ENCODE results near the gene IL5.
A peak's percentile ranks its signal among the peaks of the same experiment; 100 is the strongest.
"Not testable (repeated sequence)": the region's sequence is repeated elsewhere in the genome, so short reads cannot be mapped to it uniquely, and the experiment has no call there.

IL5 gene

DNA sequence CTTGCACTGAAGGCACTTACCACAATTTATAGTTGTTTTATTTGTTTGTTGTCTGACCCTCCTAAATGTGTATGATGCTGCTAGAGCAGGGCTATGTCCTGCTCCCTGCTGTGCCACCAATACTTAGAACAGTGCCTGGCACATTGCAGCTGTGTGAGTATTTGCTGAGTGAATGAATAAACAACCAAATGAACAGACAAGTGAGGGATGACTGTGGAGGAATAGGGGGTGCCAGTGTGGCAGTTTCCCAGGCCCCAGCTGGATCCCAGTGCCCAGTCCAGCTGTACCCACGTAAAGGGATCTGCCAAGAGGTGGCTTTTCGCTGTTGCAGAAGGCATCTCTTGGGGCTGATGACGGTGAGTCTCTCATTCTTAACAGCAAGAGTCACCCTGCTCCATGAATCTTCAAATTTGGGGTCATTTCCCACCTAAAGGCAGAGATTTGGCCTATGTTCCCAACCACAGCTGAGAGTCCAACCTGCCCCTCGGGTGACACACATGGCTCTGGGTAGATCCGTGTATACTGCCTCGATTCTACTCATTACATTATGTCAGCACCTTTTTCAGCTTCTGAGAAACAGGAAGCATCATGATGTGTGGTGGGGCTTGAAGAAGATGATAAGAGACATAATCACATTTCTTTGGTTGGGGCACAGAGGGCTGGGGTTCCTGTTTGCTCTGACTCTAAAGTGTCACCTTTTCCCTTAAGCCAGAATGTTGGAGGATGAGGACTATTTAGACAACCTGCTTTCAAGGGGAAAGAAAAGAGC, 14.3 kb downstream of the IL5 start:
- DNase-seq = no peak

DNA sequence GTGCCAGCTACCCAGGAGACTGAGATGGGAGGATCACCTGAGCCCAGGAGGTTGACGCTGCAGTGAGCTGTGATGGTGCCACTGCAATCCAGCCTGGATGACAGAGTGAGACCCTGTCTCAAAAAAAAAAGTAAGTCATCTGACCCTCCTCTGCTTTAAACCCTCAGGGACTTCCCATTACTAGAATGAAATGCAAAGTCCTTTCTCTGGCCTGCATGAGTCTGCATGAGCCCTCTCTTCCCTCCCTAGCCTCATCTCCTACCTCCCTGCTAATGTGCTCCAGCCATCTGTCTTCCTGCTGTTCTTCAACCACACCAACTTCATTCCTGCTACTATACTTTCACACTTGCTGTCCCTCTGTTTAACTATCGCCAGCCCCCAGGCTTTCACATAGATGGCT, 15.3 kb downstream of the IL5 start:
- no peak for DNase-seq

DNA sequence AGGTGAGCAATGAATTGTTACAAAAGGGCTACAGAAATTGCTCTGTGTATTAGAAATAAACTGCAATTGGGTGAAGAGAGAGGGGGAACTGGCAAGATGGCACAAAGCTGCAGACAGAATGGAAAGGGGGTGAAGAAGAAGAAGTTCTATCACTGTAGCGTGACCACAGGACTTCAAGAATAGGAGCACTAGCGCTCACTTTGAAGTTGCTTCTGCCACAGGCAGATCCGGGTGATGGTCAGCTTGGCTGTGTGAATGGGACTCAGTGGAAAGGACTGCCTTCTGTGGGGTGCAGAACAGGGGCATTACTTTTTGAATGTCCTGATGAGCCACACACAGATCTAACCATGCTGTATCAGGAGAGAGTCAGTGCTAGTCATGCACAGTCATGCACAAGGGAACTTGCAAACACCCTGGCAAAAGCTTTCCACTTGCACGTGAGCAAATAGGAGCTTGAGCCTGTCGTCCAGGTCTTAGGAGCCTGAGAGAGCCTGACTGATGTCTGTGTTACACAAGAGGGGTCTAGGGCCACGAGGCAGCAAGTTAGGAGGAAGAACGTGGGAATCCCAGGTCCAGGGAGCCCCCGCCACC, 16.3 kb downstream of the IL5 start:
- DNase-seq = no peak

DNA sequence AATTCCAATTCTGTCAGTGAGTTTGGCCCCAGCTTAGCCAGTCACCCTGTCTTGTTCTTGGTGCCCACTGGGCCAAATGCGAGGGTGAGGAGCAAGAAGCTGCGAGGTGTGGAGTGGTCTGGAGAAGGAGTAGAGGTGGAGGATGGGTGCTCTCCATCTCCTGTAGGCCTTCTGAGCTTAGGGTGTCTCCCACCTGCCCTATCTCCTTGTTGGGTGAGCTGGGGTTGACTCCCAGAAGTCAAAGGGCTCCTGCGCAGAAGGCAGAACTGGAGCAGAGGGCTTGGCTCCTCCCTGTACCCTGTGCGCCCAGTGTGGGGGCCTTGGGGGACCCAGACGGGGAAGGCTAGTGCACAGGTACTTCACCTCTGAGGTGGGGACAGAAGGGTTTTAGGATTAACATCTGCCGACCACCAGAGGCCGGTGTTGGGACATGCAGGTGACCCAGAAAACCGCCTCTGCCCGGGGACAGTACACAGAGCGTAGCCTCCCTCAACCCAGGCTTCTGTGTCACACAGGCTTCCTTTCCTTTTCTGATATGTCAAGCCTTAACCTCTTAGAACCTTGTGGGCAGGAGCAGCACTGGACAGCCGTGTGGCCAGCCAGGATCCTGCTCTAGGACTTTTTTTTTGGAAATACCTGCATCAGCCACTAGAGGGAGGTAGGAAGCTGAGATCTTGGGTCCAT, 16.9 kb downstream of the IL5 start:
- peak; percentile 55 for DNase-seq

DNA sequence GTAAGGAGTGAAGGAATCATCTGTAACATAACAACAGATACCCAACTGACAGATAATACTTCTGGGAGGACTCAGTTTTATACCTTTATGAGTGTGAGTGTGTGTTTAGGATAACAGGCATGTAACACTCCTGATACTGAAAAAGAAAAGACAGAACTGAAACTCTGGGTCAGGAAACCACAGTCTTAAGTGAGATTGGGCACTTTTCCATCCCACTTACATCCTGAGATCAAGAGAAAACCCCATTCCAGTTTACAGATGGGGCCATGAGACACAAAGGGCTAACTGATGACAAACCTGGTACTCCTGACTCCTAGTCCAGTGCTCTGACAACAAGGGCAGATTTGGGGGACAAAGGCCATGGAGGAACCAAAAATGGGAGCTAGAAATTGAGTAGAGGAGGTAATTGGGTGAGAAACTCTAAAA, 18.0 kb downstream of the IL5 start:
- DNase-seq = no peak

DNA sequence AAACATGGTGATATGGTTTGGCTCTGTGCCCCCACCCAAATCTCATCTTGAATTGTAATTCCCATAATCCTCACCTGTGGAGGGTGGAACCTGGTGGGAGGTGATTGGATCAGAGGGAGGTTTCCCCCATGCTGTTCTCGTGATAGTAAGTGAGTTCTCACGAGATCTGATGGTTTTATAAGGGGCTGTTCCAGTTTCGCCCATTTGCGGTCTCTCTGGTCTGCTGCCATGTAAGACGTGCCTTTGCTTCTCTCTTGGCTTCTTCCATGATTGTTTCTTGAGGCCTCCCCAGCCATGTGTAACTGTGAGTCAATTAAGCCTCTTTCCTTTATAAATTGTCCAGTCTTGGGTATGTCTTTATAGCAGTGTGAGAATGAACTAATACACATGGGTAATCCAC, 18.4 kb downstream of the IL5 start:
- DNase-seq = not testable (repeated sequence)

DNA sequence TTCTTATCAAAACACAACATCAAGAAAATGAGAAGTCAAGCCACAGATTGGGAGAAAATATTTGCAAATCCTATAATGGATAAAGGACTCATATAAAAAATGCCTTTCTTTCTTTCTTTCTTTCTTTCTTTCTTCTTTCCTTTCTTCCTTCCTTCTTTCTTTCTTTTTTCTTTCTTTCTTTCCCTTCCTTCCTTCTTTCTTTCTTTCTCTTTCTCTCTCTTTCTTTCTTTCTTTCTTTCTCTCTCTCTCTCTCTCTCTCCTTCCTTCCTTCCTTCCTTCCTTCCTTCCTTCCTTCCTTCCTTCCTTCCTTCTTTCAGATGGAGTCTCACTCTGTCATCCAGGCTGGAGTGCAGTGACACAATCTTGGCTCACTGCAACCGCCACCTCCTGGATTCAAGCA, 21.3 kb downstream of the IL5 start:
- not testable (repeated sequence) for DNase-seq

DNA sequence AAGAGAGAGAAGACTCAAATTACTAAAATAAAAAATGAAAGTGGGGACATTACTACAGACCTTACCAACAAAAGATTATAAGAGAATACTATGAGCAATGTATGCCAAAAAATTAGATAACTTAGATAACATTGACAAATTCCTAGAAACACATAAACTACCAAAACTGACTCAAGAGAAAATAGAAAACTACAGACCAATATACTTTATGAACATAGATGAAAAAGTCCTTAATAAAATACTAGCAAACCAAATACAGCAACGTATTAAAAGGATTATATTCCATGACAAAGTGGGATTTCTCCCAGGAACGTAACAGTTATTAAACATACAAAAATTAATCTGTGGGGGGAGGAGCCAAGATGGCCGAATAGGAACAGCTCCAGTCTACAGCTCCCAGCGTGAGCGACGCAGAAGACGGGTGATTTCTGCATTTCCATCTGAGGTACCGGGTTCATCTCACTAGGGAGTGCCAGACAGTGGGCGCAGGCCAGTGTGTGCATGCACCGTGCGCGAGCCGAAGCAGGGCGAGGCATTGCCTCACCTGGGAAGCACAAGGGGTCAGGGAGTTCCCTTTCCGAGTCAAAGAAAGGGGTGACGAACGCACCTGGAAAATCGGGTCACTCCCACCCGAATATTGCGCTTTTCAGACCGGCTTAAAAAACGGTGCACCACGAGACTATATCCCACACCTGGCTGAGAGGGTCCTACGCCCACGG, 29.5 kb downstream of the IL5 start:
- not testable (repeated sequence) for DNase-seq

DNA sequence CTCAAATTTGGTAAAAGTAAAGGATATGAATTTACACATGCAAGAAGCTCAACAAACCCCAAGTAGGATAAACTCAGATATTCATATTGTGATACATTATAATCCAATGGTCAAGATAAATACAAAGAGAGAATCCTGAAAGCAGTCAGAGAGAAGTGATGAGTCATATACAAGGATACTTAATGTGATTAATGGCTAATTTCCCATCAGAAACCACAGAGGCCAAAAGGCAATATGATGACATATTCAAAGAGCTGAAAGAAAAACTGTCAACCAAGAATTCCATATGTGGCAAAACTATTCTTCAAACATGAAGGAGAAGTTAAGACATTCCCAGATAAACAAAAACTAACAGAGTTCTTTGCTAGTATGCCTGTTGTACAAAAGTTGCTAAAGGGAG, 33.2 kb downstream of the IL5 start:
- no peak for DNase-seq

DNA sequence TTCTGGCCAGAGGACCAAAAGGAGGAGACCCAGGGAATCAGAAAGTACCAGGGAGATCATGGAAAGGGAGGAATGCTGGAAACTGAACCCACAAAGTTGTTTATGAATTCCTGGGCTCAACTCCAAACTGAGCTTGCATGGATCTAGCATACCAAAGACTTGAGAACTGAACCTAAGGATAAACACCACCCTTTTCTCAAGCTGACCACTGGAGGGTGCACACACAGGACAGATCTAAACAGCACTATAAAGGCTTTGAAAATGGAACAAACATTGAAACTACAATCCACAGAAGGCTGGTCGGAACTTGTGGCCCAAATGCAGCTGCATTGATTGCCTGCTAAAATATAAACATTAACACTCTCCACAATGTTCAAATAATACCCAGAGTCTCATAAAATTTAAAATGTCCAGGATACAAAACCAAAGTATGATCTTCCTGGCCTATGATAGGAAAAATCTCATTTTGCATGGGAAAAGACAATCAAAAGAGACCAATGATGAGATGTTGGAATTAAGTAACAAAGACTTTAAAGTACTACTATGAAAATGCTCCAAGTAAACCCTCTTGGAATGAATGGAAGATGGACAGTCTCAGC, 37.1 kb downstream of the IL5 start:
- DNase-seq = no peak

DNA sequence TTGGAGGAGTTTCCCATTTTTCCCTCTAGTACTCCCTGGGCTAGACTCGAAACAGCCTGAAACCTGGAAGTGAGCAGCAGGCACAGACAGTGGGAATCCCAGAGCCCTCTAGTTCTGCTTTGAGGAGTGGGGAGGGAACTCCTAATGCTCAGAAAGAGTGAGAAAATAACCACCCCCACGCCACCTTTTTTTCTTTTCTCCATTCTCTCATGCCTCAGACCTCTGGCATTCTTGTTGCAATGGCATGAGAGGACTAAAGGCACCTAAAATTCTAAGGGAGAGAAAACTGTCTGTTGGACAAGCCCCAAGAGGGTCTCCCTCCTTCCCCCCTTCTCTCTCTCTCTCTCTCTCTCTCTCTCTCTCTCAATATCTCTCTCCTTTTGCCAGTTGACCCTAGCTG, 37.7 kb downstream of the IL5 start:
- DNase-seq = no peak

DNA sequence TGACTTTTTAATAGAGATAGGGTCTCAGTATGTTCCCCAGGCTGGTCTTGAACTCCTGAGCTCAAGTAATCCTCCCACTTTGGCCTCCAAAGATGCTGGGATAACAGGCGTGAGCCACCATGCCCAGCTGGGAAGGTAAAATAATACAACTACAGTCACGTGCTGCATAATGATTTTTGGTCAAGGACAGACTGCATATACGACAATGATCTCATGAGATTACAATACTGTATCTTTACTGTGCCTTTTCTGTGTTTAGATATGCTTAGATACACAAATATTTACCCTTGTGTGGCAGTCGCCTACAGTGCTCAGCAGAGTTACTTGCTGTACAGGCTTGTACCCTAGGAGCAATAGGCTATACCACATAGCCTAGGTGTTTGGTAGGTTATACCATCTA, 38.6 kb downstream of the IL5 start:
- DNase-seq = no peak

DNA sequence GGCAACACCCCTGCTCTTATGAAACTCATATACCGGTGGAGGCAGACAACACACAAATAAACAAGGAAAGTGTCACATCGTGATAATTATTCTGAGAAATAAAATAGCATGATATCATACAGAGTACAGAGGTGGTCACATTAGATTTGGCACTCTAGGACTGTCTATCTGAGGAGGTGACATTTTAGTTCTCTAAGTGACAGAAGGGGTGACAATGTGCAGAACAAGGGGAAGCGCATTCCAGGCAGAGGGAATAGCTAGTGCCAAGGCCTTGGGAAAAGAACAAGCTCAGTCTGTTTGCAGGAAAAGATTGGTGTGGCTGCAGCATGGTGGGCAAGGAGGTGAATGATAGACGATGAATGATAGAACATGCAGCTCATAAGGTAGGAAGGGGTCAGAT, 40.1 kb downstream of the IL5 start:
- DNase-seq = no peak

DNA sequence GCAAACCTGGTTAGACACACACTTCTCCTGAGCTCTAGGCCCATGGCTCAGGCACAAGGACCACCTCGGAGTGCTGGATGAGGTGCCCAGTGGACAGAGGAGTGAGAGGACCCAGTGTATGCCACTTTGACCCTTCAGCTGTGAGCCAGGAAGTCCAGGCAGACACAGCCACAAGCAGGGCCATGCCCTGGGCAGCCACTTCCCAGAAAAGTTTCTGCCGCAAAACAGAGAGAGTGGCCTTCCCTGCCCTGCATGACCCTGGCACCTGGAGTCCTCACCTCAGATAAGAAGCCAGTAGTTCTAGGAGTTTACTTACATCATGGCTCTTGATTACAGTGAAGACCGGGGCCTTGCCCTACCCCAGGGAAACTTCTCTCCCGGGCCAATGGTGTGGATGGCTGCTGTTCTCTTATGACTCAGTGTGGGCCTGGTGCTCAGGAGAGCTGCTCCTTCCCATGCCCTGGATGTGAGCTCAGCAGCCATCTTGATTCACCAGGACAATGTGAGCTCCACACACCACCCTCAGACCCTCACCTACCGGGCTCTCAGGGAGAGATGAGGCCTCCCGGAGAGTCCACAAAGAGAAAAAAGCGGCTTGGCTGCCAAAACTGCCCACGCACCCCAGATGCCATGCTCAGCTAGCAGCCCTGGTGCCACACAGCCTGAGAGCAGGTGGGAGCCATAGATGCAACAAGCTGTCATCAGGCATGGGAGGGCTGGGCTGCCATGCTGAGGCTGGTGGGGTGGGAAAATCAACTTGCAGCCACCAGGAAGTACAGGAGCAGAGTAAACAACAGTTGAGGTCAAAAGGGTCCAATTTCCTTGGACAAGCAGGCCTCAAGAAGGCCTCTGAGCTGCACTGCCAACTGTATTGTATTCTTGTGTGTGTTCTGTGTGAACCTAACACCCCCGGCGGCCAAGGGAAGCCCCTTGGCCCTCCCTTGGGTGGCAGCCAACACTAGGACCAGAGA, 41.1 kb downstream of the IL5 start:
- peak; percentile 46 for DNase-seq

DNA sequence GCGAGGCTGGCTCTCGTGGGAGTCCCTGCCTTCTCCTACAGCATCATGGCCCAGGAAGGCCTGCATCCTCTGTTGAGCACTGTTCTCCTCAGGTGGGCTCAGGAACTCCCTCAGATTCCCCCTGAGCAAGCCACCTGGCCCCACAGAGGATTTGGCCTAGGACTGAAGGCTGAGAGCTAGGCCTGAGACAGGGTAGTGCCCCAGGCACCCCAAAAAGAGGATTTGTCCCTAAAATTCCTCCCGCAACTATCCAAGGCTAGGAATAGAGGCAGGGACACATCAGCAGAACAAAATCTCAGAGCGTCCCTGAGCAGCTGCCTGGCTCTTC, 41.7 kb downstream of the IL5 start:
- no peak for DNase-seq

DNA sequence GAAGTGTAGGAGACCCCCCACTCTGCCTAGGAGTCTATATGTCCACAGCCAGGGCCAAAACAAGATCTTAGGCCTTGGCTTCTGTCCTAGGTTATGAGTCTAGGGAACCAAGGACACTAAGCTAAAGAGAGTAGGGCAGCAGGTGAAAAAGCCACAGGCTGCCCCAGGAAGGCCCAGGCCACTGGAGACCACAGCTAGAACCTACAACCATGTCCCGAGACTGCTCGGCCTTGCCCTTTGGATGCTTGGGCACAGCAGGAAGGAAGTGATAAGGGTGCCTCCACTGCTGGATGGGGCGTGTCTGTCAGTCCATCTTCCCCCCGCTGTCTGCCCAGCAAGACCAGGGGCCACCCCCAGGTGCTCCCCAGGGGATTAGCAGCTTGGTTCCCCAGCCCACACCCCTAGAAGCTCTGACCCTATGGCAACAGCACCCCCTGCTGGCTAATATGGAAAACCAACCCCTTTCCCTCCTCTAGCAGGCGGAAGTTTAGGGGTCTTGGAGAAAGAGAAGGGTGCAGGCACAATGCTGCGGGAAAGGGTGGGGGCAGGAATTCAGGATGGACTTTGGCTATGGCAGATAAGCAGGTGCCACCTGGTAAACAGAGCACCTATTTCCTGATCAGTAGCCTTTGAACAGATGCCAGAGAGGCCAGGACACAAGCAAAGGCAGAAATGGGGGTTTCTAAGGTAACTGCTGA, 42.2 kb downstream of the IL5 start:
- peak; percentile 41 for DNase-seq

DNA sequence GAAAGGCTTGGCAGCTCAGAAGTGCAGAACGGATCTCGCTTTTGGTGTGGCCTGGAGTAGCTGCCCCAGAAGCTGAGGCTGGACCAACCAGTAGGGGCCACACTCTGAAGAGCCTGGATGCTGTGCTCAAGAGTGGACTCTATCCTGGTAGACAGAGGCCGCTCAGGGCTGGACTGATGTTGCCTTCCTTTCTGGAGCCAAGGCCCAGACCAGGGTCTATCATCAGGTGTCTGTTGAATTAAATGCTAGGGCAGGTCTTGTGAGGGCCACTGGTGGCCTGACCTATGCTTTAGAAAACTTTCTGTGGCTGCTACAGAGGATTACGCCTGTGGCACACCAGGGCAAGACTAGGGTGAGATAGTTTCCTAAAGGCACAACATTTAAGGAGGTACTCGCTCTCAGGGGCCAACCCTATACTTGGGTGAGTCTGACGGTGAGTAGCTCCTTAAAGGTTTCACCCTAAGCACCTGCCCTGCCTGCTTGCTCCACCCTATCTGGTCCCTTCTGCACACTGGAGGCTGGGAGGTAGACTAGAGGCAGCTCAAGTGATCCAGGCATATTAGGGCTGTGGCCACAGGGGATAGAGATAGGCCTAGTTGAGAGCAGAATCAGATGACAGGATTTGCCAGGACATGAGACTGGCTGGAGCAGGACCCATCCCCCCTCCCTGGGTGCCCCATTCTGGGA, 42.9 kb downstream of the IL5 start:
- DNase-seq = no peak

DNA sequence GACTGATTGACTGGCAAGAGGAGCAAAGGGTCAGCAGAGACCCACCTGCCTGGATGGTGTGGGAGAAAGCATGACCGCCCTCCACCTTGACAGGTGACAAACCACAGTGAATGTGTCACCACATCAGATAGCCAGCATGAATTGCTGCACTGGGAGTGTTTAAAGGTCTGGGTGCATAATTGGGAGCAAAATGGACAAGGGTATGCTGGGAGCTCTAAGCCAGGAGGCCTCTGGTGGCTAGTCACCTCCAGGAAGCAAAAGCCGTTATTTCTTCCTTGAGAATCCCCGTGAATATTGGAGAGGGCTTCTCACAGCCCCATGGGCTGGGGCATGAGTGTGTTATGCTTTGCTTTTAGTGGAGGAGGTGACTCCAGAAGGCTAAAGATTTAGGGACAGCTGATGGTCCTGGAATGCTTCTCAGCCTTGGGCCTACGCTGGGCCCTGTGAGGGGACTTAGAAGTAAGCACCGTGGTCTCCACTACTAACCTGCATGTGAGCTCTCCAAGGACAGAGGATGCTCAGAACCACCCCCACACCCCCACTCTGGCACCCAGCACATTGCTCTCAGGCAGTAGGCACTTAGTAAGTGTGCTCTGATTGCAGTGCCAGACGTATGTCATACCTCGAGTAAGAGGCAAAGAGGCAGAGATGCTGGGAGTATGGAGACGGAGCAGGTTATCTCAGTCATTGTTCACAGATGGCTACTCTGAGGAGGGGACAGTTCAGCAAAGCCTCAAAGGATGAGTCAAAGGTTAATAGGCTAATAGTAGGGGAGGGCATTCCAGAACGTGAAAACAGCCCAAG, 43.7 kb downstream of the IL5 start:
- DNase-seq = no peak

DNA sequence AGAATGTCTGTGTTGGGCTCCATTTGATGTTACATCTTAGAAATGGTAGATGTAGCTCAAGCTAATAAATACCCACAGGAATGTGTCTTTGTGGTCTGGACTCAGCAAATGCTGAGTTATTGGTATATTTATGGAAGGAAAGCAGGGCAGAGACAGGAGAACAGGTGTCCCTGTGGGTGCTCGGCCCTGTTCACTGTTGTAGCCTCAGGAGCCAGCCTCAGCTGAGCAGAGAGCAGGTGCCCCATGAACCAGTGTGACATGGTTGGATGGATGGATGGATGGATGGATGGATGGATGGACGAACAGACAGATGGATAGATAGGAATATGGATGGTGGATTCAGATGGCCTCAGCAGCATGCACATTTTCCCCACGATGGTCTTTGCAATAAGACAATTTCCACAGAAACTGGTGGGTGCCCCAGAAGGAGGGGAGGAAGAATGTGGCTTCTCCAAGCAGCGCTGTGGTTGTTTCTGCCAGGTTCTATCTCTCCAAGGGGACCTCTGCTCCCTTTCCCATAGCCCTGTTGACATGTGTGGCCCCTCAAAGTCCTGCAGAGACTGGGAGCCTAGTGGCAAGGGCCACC, 44.5 kb downstream of the IL5 start:
- DNase-seq = no peak

DNA sequence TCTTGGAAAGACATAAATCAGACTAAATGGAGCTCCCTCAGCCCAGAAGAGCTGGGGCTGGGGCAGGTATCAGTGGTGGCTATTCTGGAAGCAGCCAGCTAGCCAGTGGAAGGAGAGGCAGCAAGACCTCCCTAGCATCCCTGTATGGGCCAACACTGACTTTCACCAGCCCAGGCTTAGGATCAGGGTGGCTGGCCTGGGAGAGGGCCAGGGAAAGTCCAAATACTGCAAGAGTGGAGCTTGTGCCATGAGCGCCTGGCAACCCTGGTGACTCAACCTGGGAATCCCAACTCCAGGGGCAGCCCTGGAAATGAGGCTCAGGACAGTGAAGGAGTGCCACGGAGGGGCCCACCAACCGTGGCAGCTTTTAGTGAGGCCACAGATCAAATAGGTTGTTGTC, 45.2 kb downstream of the IL5 start:
- no peak for DNase-seq
